ENCODE results near the gene GSTA2. TPM values are rescaled to one million over a fixed set of nuclear protein-coding genes. Genes with fewer than 3 reads are reported as not detected.
"Not testable (repeated sequence)": the region's sequence is repeated elsewhere in the genome, so short reads cannot be mapped to it uniquely, and the experiment has no call there.

GSTA2 gene
- total and polyA plus RNA-seq, 10 of the 15 experiments (the other 5 are each of a cell fraction or from before 2014, with no cell fraction given) = not detected

- H3K79me2 ChIP-seq (ENCODE audit: control insufficient read depth, insufficient read depth, low read length); CTCF ChIA-PET; POLR2A ChIA-PET; RAD21 ChIA-PET (ENCODE audit: unreplicated experiment); ATAC-seq; in situ Hi-C loops (cut with MboI); intact Hi-C loops (cut with micrococcal nuclease; ENCODE audit: unreplicated experiment); H3K9ac ChIP-seq (ENCODE audit: control insufficient read depth, insufficient read depth, low read length); H3K27ac ChIP-seq (ENCODE audit: control insufficient read depth, insufficient read depth); H3K4me2 ChIP-seq (ENCODE audit: control insufficient read depth, insufficient read depth); DNase-seq (ENCODE audit: low read depth, low spot score); BruUV-seq (replicated peaks); H3K27me3 ChIP-seq (replicated peaks in 1 of 2; ENCODE audit: control insufficient read depth in 2 of 2, insufficient read depth in 2 of 2, low read length in 1 of 2); H2AFZ ChIP-seq (ENCODE audit: control insufficient read depth, low read depth, low read length); H3K4me3 ChIP-seq; H4K20me1 ChIP-seq (ENCODE audit: control insufficient read depth, insufficient read depth); H3K9me3 ChIP-seq (replicated peaks; ENCODE audit: control insufficient read depth, insufficient read depth, low read length); SMC1A ChIA-PET (ENCODE audit: uncharacterized antibody, unreplicated experiment); H3K36me3 ChIP-seq (ENCODE audit: control insufficient read depth in 2 of 2, insufficient read depth in 2 of 2, low read length in 1 of 2); H3K4me1 ChIP-seq (ENCODE audit: control insufficient read depth, insufficient read depth, low read length); FAIRE-seq: not testable (repeated sequence)
- WGBS (ENCODE audit: insufficient coverage, insufficient replicate concordance, low lambda C conversion rate, missing lambda C conversion rate) = 38% methylated on average over 7 of the region's 7 CpGs
Measured at GRCh38 chr6:52761673-52762491, 1.4 kb downstream of the GSTA2 start.

- FAIRE-seq = no peak
- intact Hi-C loops (cut with micrococcal nuclease; ENCODE audit: unreplicated experiment) = no loop called here
Measured at GRCh38 chr6:52760105-52760765, 3.0 kb downstream of the GSTA2 start.

More at GRCh38 chr6:52760105-52760765, 3.0 kb downstream of the GSTA2 start:
- Histone ChIP-seq H2AFZ (ENCODE audit: control insufficient read depth, low read depth, low read length) (no peak overlapping the region), H3K79me2 (ENCODE audit: control insufficient read depth, insufficient read depth, low read length) (no peaks in the 10 kb centered on the region), H3K9me3 (replicated peaks; ENCODE audit: control insufficient read depth, insufficient read depth, low read length) (no peaks in the 10 kb centered on the region), H3K4me1 (ENCODE audit: control insufficient read depth, insufficient read depth, low read length) (no peaks in the 10 kb centered on the region), H3K4me3 (no peak overlapping the region), H3K27ac (ENCODE audit: control insufficient read depth, insufficient read depth) (no peak overlapping the region), H4K20me1 (ENCODE audit: control insufficient read depth, insufficient read depth) (no peaks in the 10 kb centered on the region), H3K9ac (ENCODE audit: control insufficient read depth, insufficient read depth, low read length) (no peak overlapping the region), H3K27me3 (replicated peaks in 1 of 2; ENCODE audit: control insufficient read depth in 2 of 2, insufficient read depth in 2 of 2, low read length in 1 of 2) (no peaks in the 10 kb centered on the region), H3K4me2 (ENCODE audit: control insufficient read depth, insufficient read depth) (no peak overlapping the region), H3K36me3 (ENCODE audit: control insufficient read depth in 2 of 2, insufficient read depth in 2 of 2, low read length in 1 of 2) (no peaks in the 10 kb centered on the region)
- ChIA-PET SMC1A (ENCODE audit: uncharacterized antibody, unreplicated experiment) (no interaction called here), CTCF (no interaction called here), RAD21 (ENCODE audit: unreplicated experiment) (no interaction called here), POLR2A (no interaction called here)
- DNase-seq (ENCODE audit: low read depth, low spot score) (no peak), ATAC-seq (no peak)
- TF ChIP-seq JUND (IDR thresholded peaks at IDR 0.05; ENCODE audit: low read depth, low read length) = no peak
- TF ChIP-seq ZBTB11 (CRISPR knock-in tag; IDR thresholded peaks at IDR 0.05) = no peak
- no peak for TF ChIP-seq TARDBP (IDR thresholded peaks at IDR 0.05; ENCODE audit: borderline replicate concordance)
- TF ChIP-seq PAX5 (IDR thresholded peaks at IDR 0.05; ENCODE audit: borderline replicate concordance, low read depth, low read length) = no peak
- TF ChIP-seq SIN3A (IDR thresholded peaks at IDR 0.05; ENCODE audit: low read depth, low read length) = no peak
- no peak for TF ChIP-seq ZNF274 (IDR thresholded peaks at IDR 0.05; ENCODE audit: insufficient read depth, insufficient read length)
- no peak for TF ChIP-seq BMI1 (IDR thresholded peaks at IDR 0.05; ENCODE audit: borderline replicate concordance)
- TF ChIP-seq TCF3 (IDR thresholded peaks at IDR 0.05; ENCODE audit: borderline replicate concordance, insufficient read depth, low read depth, low read length) = no peak
- no peak for TF ChIP-seq MAX (IDR thresholded peaks at IDR 0.05; ENCODE audit: low read depth, low read length)
- TF ChIP-seq CBX5 (IDR thresholded peaks at IDR 0.05; ENCODE audit: low read depth) = no peak
- in situ Hi-C loops (cut with MboI) = no loop called here
- 4% methylated on average over 6 of the region's 6 CpGs for WGBS (ENCODE audit: insufficient coverage, insufficient replicate concordance, low lambda C conversion rate, missing lambda C conversion rate)
- BruUV-seq (replicated peaks) = no TSS peak
